Peyer's patch (tissue), 4 donors: Measurements from ENCODE around the gene INTU.
"Not testable (repeated sequence)": the region's sequence is repeated elsewhere in the genome, so short reads cannot be mapped to it uniquely, and the experiment has no call there.

ENCODE experiments used
- CTCF ChIP-seq, 6 experiments: fragments of 450-650 bp in 4 of 6; fragments of 200-600 bp in 2 of 6; sonication (generic) in 1 of 6; IDR thresholded peaks; one replicate each; pipeline ENCODE4 v1.5.1; 2017 to 2019; ENCODE audit warnings: antibody characterized with exemption in 6 of 6, mild to moderate bottlenecking in 3 of 6, moderate library complexity in 1 of 6
- POLR2A ChIP-seq, 2 donors: fragments of 450-650 bp; IDR thresholded peaks; one replicate each; pipeline ENCODE4 v1.5.1; 2017; ENCODE audit warnings: antibody characterized with exemption in 2 of 2, mild to moderate bottlenecking in 2 of 2, moderate library complexity in 2 of 2

GRCh38 chr4:127655590-127655989 is 22.8 kb downstream of the INTU start:
- TF ChIP-seq CTCF, POLR2A (IDR thresholded peaks at IDR 0.05): not testable (repeated sequence)
